HEK293T (cell line): ENCODE measurements around the gene STK24.

Experiments used
- ARNT ChIP-seq: fragments of 450-650 bp; IDR thresholded peaks from 2 replicates; pipeline ENCODE4 v1.6.1; 2017; ENCODE audit warnings: mild to moderate bottlenecking
- BHLHE40 ChIP-seq: fragments of 450-650 bp; IDR thresholded peaks from 2 replicates; pipeline ENCODE4 v1.6.1; 2016; ENCODE audit warnings: mild to moderate bottlenecking, moderate library complexity, borderline replicate concordance
- ELF4 ChIP-seq: fragments of 450-650 bp; IDR thresholded peaks from 2 replicates; pipeline ENCODE4 v1.6.1; 2017; ENCODE audit warnings: antibody characterized with exemption
- FOXA1 ChIP-seq: fragments of 450-650 bp; IDR thresholded peaks from 2 replicates; pipeline ENCODE4 v1.6.1; 2016; ENCODE audit warnings: mild to moderate bottlenecking
- FOXK2 ChIP-seq: fragments of 450-650 bp; IDR thresholded peaks from 2 replicates; pipeline ENCODE4 v1.6.1; 2016; ENCODE audit warnings: mild to moderate bottlenecking
- LEF1 ChIP-seq: fragments of 450-650 bp; IDR thresholded peaks from 2 replicates; pipeline ENCODE4 v1.6.1; 2017; ENCODE audit warnings: mild to moderate bottlenecking, borderline replicate concordance
- SUZ12 ChIP-seq: fragments of 450-650 bp; IDR thresholded peaks from 2 replicates; pipeline ENCODE4 v1.6.1; 2016; ENCODE audit warnings: mild to moderate bottlenecking
- TARDBP ChIP-seq: fragments of 450-650 bp; IDR thresholded peaks from 2 replicates; pipeline ENCODE4 v1.6.1; 2016
- ZNF384 ChIP-seq: fragments of 450-650 bp; IDR thresholded peaks from 2 replicates; pipeline ENCODE4 v1.6.1; 2016

- TF ChIP-seq LEF1: no peak
- no peak for TF ChIP-seq ARNT
- no peak for TF ChIP-seq BHLHE40
- no peak for TF ChIP-seq ZNF384
- no peak for TF ChIP-seq ELF4
- no peak for TF ChIP-seq SUZ12
- TF ChIP-seq FOXK2: no peak
- TF ChIP-seq TARDBP: no peak
- no peak for TF ChIP-seq FOXA1
These were observed 119.9 kb downstream of the STK24 start for GRCh38 chr13:98457053-98457452.
